HUES48 (cell line): Measurements from ENCODE around the gene MYBBP1A.

ENCODE experiments used
- H3K27ac ChIP-seq: one replicate; pipeline ENCODE4 v1.7.0; 2013; ENCODE audit warnings: low read depth, low read length, inconsistent platforms
- H3K27me3 ChIP-seq: 2 replicates; pipeline ENCODE4 v1.6.1; 2013; ENCODE audit warnings: mild to moderate bottlenecking, low read length; ENCODE audit not compliant: control insufficient read depth, insufficient read depth
- H3K36me3 ChIP-seq: 2 replicates; pipeline ENCODE4 v1.6.1; 2013; ENCODE audit warnings: low read length; ENCODE audit not compliant: control insufficient read depth, insufficient read depth
- H3K4me1 ChIP-seq: 2 replicates; pipeline ENCODE4 v1.6.1; 2013; ENCODE audit warnings: mild to moderate bottlenecking, low read length; ENCODE audit not compliant: control insufficient read depth, insufficient read depth
- H3K4me3 ChIP-seq: 2 replicates; pipeline ENCODE4 v1.5.1; 2013; ENCODE audit warnings: mild to moderate bottlenecking, low read depth, low read length
- H3K9ac ChIP-seq: 2 replicates; pipeline ENCODE4 v1.6.1; 2013; ENCODE audit warnings: mild to moderate bottlenecking, low read depth, low read length, moderate library complexity
- H3K9me3 ChIP-seq: 2 replicates; pipeline ENCODE4 v1.6.1; 2013; ENCODE audit warnings: low read length; ENCODE audit not compliant: control insufficient read depth, insufficient read depth

The MYBBP1A gene

GRCh38 chr17:4533523-4534504, 21.4 kb downstream of the MYBBP1A start:
- no peak overlapping the region for H3K27ac ChIP-seq
- peaks cover 15% of the 10 kb centered on the region for H3K36me3 ChIP-seq
- H3K27me3 ChIP-seq = peaks cover 50% of the 10 kb centered on the region
- H3K4me3 ChIP-seq = no peak overlapping the region
- peaks cover 15% of the 10 kb centered on the region for H3K4me1 ChIP-seq
- H3K9me3 ChIP-seq = no peaks in the 10 kb centered on the region
- no peak overlapping the region for H3K9ac ChIP-seq

- Histone ChIP-seq H3K9me3 (no peaks in the 10 kb centered on the region), H3K4me1 (peaks cover 15% of the 10 kb centered on the region), H3K9ac (no peak overlapping the region), H3K27me3 (peaks cover 56% of the 10 kb centered on the region), H3K27ac (no peak overlapping the region), H3K4me3 (no peak overlapping the region), H3K36me3 (peaks cover 7% of the 10 kb centered on the region)
These were observed 22.2 kb downstream of the MYBBP1A start for GRCh38 chr17:4532860-4533522.

- Histone ChIP-seq H3K4me3 (no peak overlapping the region), H3K36me3 (no peaks in the 10 kb centered on the region), H3K27ac (no peak overlapping the region), H3K27me3 (peaks cover 64% of the 10 kb centered on the region), H3K9ac (no peak overlapping the region; the same call in 1 of the 2 replicates), H3K9me3 (no peaks in the 10 kb centered on the region), H3K4me1 (peaks cover 20% of the 10 kb centered on the region)
These were observed 23.0 kb downstream of the MYBBP1A start for GRCh38 chr17:4531988-4532736.

GRCh38 chr17:4530799-4531730, 24.1 kb downstream of the MYBBP1A start:
- peaks cover 12% of the 10 kb centered on the region for H3K4me1 ChIP-seq
- no peak overlapping the region for H3K27ac ChIP-seq
- no peak overlapping the region for H3K4me3 ChIP-seq
- H3K9ac ChIP-seq = no peak overlapping the region
- no peaks in the 10 kb centered on the region for H3K36me3 ChIP-seq
- no peaks in the 10 kb centered on the region for H3K9me3 ChIP-seq
- H3K27me3 ChIP-seq = peaks cover 73% of the 10 kb centered on the region

DNA sequence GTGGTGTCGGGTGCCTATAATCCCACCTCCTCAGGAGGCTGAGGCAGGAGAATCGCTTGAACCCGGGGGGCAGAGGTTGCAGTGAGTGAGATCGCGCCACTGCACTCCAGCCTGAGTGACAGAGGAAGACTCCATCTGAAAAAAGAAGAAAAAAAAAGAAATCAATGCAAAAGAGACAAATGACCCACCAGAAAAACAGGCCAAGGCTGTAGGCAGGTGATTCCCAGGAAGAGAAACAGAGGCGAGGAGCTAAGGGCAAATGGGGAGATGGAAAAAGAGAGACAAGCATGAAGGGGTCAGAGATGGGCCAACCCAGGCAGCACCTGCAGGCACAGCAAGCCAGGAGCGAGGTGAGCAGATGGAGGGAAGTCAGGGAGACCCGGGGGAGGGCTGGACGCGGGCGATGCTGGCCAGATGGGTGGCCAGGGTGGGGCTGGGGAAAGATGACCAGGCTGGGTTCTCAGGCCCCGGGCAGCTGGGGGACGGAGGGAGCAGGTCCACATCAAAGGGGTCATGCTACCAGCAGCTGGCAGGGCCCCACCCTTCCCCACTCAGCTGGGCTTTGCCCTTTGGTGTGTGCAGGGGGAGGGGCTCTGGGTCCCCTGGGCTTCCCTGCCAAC, 25.5 kb downstream of the MYBBP1A start:
- H3K4me3 ChIP-seq = no peak overlapping the region
- no peaks in the 10 kb centered on the region for H3K9me3 ChIP-seq
- H3K9ac ChIP-seq = no peak overlapping the region
- no peaks in the 10 kb centered on the region for H3K36me3 ChIP-seq
- H3K27me3 ChIP-seq = peaks cover 85% of the 10 kb centered on the region
- no peak overlapping the region for H3K27ac ChIP-seq
- H3K4me1 ChIP-seq = 0 out of 2 replicates have a peak, but pooled peaks cover 6% of the 10 kb centered on the region

DNA sequence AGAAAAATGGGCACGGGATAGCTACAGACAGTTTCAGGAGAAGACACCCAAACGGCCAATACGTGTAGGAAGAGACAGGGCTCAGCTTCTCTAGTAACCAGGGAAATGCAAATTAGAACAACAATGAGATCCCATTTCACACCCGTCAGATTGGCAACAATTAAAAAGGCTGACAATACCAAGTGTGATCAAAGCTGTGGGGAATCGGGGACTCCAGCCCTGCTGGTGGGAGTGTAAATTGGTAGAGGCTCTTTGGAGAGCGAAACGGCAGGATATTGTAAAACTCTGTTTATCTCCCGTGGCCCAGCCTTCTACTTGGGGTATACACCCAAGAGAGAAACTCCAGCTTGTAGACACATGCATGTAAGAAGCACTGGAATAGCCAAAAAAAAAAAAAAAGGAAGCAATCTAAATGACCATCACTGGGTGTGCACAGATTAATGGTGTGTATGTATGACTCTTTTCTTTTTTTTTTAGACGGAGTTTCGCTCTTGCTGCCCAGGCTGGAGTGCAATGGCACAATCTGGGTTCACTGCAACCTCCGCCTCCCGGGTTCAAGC, 27.5 kb downstream of the MYBBP1A start:
- Histone ChIP-seq H3K36me3 (no peaks in the 10 kb centered on the region), H3K4me1 (0 out of 2 replicates have a peak, but pooled peaks cover 6% of the 10 kb centered on the region), H3K27me3 (peaks cover 66% of the 10 kb centered on the region)

DNA sequence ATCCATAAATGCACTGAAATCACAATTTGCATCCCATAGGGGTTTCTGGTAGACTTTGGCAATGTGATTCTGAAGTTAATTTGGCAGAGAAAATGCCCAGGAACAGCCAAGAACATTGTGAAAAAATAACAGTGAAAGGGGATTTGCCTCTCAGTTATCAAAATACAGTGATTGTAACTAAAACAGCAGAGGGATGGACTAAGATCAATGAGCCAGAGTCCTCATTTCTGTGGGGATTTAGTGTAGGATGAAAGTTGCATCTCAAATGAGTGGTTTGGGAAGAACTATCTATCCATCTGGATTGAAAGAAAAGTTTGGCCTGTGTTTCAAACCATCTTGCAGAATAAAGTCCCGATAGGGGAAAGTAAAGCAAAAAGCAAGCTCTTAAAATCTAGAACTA, 28.1 kb downstream of the MYBBP1A start:
- no peaks in the 10 kb centered on the region for H3K36me3 ChIP-seq
- H3K4me3 ChIP-seq = no peak overlapping the region
- no peak overlapping the region for H3K27ac ChIP-seq
- H3K4me1 ChIP-seq = 0 out of 2 replicates have a peak, but pooled peaks cover 6% of the 10 kb centered on the region
- H3K9ac ChIP-seq = no peak overlapping the region
- H3K9me3 ChIP-seq = no peaks in the 10 kb centered on the region
- peaks cover 61% of the 10 kb centered on the region for H3K27me3 ChIP-seq

More for the DNA sequence above, 27.5 kb downstream of the MYBBP1A start:
- no peaks in the 10 kb centered on the region for H3K9me3 ChIP-seq
- no peak overlapping the region for H3K4me3 ChIP-seq
- no peak overlapping the region for H3K9ac ChIP-seq
- no peak overlapping the region for H3K27ac ChIP-seq

DNA sequence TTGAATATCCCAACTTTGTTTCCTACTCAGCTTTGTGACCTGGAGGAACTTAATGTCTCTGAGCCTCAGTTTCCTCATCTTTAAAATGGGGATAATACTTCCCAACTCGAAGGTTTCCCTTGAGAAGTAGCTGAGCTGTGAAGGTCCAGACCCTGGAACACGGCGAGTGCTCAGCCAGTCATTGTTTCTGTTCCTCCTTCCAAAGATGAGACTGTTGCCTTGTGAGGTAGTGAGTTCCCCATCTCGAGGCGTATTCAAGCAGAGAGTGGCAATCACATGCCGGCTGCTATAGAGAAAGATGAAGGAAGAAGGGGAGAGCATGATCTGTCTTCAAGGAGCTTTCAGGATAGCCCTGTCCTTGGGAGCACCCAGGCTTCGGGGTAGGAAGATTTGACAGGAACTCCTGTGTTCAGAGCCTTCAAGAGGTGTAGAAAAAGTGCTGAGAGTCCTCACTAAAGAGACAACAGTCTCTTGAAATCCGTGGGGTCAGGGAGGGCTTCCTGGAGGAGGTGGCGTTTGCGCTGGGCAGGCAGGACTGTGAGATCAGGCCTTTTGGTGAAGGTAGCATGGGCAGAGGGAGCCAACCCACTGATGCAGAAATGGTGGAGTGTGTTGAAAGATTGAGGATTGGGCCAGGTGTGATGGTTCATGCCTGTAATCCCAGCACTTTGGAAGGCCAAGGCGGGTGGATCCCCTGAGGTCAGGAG, 29.3 kb downstream of the MYBBP1A start:
- Histone ChIP-seq H3K4me1 (0 out of 2 replicates have a peak, but pooled peaks cover 6% of the 10 kb centered on the region), H3K27me3 (peaks cover 56% of the 10 kb centered on the region), H3K4me3 (no peak overlapping the region), H3K27ac (no peak overlapping the region), H3K36me3 (no peaks in the 10 kb centered on the region), H3K9me3 (no peaks in the 10 kb centered on the region), H3K9ac (no peak overlapping the region)

- no peak overlapping the region for H3K27ac ChIP-seq
- no peaks in the 10 kb centered on the region for H3K9me3 ChIP-seq
- H3K4me3 ChIP-seq = no peak overlapping the region
- H3K4me1 ChIP-seq = 0 out of 2 replicates have a peak, but pooled peaks cover 6% of the 10 kb centered on the region
- H3K36me3 ChIP-seq = no peaks in the 10 kb centered on the region
- no peak overlapping the region for H3K9ac ChIP-seq
- peaks cover 43% of the 10 kb centered on the region for H3K27me3 ChIP-seq
These were observed 31.2 kb downstream of the MYBBP1A start for GRCh38 chr17:4523946-4524345.
